ENCODE data around the gene CAPN9.
"Not testable (repeated sequence)": the region's sequence is repeated elsewhere in the genome, so short reads cannot be mapped to it uniquely, and the experiment has no call there.

Gene CAPN9

DNA sequence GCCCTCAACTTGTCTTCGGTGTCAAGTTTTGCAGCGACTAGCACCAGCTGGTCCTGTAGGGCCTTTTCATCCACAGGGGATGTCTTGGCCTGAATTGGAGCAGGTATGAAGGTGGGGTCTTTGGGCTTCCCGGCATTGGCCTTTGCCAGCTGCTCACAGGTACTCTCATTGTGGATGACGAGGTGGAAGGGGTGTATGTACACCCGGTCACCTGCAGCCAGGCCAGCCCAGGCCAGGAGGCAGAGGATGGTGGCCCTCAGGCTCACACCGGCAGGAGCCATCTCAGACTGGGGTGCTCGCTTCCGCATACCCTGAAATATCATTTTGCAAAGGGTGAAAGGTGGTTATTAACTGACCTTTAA lies 36.7 kb upstream of the CAPN9 start:
- DNase-seq, result no peak

DNA sequence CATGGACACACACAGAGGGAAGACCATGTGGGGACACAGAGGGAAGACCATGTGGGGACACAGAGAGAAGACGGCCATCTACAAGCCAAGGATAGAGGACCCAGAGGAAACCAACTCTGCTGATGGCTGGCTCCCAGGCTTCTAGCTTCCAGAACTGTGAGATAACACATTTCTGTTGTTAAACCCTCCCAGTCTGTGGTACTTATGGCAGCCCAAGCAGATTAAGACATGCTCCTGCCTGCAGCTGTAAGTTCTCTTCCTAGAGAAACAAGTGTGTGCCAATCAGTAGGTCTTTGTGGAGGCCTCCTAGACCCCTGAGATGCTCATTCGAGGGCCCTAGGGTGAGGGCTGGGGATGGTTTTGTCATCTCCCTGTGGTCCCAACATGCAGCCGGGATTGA lies 35.9 kb upstream of the CAPN9 start:
- no peak for DNase-seq

DNA sequence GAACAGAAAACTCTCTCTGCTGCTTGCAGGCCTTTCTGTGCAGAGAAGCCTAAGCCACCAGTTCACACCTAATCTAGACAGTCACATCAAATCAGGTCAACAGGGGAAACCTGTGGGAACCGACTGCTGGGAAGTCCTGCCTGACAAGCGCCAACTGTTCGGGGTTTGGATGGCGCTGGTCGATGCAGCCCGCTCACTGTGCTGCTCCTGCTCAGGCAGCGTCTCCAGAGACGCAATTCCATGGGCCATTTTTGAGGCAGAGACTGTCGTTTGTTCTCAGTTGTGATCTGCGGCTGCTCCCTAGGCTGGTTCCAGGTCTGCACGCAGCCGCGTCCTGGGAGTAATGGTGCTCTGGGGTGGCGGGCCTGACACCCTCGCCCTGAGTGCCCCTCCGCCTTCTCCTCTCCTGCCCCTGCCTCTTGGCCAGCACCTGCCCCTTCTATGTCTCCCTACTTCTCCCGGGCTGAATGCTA lies 34.7 kb upstream of the CAPN9 start:
- no peak for DNase-seq

DNA sequence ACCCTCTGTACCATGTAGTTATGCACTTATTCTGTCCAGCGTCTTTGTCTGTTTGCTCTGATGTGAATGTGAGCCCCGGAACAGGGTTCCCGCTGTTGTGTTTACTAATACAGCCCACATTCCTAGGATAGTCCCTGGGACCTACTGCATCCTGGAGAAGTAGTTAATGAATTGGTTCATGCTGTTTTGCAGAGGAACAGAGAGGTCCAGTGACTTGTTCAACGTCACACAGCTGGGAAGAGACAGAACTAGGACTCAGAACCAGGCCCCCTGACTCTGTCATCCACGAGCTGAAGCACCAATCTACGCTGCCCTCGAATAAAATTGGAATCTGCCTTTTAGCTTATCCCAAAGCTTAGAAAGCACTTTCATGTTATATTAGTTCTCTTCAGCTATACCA lies 34.0 kb upstream of the CAPN9 start:
- no peak for DNase-seq

GRCh38 chr1:230713547-230713914 lies 33.7 kb upstream of the CAPN9 start:
- DNase-seq, result no peak

DNA sequence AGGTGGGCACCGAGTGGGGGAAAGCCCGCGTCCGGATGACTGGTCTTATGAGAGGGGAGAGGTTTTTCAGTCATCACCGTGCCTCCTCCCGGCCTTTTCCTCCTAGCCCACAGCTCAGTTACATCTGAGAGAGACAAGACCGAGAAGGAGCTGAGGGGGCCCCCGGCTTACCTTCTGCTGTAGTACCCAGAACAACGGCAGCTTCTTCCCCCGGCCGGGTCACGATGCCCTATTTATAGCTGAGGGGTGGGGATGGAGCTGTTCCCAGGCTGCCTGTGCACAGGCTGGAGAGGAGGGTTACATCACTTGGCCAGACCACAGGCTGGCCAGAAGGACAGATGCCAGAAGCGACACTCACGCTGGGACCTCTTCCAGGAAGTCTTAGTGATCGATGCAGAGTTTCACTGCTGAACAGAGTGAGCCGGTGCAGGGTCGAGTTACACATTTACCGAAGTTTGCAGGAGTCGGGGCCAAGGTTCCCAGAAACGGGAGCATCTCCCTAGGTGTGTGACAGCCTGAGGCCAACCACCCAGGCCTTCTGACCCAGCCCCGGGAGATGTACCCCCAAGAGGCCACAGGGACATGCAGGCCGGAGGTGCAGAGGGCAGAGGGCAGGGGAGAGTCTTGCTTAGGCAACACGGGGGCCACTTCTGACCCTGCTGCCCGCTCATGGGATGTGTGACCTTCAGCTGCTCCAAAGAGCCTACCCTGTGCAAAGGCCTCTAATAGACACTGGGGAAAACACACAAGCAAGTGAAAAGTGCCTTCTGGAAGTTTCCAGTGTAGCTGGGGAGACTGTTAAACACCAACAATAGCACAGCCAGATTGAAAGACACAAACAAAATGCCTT lies 33.0 kb upstream of the CAPN9 start, which contains the start of gene AGT:
AGT (minus strand) TSS at position 208 of the 850 bp plus-strand sequence. CDS start 3,299 bp downstream, outside the sequence.
- DNase-seq, result no peak

GRCh38 chr1:230715510-230715909 lies 31.7 kb upstream of the CAPN9 start:
- DNase-seq, result no peak

- not testable (repeated sequence) for DNase-seq
Measured at GRCh38 chr1:230716453-230716852, 30.7 kb upstream of the CAPN9 start.

- no peak for DNase-seq
Measured at GRCh38 chr1:230717251-230717650, 29.9 kb upstream of the CAPN9 start.

- not testable (repeated sequence) for DNase-seq
Measured at GRCh38 chr1:230721849-230722522, 25.2 kb upstream of the CAPN9 start.

DNA sequence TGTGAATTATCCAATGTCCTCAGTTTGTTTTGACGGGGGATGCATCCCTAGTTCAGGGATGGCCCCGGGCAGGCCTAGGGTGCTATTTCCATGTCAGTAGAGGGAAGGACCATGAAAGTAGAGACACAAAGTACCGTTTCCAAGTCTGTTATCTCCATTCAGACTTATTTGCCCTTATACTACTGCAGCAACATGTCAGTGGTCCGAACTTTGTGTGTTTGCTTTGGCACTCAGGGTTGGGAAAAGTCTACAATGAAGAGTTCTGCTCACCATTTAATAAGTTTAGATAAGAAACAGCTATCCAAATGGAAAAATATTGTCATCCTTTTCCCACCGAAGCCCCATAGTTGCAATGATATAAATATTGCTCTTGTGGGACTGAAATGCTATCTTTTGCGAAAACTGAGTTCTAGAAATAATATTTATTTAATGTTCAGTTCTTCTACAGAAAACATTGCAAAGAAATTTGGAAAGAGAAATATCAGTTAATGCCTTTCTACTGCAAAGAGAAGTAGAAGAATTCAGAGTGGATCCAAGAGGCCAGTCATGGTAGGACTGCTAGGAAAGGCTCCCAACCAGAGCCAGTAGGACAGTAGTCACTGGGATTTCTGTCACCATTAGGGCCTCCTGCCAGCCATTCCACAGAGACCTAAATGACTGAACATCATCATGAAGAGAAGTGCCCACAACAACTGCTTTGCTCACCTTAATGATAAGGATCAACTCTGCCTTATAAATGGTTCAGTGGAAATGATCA lies 21.8 kb upstream of the CAPN9 start:
- no peak for DNase-seq

DNA sequence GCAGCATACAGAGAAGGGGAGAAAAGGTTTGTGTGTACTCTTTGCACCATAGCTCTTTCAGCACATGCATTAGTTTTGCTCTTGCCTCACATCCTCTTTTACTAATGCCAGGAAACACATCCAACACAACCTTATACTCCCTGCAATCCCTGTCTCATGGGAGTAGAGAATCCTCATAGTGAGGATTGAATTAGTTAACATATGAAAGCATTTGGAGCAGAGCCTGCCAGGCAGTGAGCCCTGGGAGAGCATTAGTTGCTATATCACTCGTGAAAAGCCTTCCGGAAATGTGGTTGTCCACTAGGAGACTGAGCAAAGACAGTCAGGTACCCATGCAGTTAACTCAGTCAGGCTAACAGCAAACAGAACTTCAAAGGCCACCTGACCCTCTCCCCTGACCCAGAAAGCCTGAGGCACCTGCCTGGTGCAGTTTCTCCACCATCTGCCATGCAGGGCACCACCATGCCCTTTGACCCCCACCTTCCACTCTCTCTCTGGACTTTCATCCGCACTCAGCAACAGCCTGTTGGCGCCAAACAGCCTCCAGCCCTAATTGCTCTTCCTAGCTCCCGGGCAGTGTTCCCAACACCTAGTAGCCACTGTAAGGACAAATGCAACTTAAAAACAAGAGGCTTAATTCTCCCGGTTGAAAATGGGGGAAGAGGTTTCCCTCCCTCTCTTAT lies 18.3 kb upstream of the CAPN9 start:
- DNase-seq, result no peak

- no peak for DNase-seq
Measured at GRCh38 chr1:230730977-230731376, 16.2 kb upstream of the CAPN9 start.

- no peak for DNase-seq
Measured at GRCh38 chr1:230735447-230735846, 11.7 kb upstream of the CAPN9 start.

- DNase-seq, result no peak
Measured at GRCh38 chr1:230737622-230738262, 9.4 kb upstream of the CAPN9 start.

GRCh38 chr1:230739564-230740290 lies 7.5 kb upstream of the CAPN9 start:
- DNase-seq, result no peak

- no peak for DNase-seq
Measured at GRCh38 chr1:230743899-230744298, 3.3 kb upstream of the CAPN9 start.

GRCh38 chr1:230744382-230744781 lies 2.8 kb upstream of the CAPN9 start:
- no peak for DNase-seq

DNA sequence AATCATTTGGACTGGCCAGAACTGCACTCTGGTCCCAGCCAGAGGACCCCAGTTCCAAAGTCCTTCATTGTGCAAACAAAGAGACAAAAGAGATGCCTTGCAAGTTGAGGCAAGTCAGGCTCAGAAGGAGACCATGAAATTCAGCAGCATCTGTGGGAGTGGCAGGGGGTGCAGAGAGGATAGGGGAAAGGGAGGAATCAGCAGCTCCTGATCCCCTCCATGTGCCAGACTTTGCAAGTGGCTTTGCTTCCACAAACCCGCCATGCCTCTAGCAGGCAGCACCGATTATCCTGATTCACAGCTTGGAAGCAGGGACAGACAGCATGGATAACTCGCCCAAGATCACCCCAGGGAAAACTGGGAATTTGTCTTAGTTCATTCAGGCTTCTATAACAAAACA lies 2.1 kb upstream of the CAPN9 start:
- DNase-seq, result no peak

DNA sequence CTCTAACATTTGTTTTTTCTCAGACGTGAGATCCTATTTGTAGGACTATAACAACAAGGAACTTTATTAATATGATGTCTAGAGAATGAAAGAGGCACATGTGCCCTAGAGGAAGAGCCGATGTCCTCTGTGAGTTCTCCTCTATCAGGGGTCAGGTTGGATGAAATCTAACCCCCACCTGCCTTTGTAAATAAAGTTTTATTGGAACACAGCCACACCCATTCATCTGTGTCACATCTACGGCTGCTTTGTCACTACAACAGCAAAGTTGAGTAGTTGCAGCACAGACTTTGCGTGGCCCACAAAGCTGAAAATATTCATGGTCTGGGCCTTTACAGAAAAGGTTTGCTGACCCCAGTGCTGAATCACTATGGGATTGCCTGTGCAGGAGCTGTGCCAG lies 571 bp upstream of the CAPN9 start:
- DNase-seq, result no peak

DNA sequence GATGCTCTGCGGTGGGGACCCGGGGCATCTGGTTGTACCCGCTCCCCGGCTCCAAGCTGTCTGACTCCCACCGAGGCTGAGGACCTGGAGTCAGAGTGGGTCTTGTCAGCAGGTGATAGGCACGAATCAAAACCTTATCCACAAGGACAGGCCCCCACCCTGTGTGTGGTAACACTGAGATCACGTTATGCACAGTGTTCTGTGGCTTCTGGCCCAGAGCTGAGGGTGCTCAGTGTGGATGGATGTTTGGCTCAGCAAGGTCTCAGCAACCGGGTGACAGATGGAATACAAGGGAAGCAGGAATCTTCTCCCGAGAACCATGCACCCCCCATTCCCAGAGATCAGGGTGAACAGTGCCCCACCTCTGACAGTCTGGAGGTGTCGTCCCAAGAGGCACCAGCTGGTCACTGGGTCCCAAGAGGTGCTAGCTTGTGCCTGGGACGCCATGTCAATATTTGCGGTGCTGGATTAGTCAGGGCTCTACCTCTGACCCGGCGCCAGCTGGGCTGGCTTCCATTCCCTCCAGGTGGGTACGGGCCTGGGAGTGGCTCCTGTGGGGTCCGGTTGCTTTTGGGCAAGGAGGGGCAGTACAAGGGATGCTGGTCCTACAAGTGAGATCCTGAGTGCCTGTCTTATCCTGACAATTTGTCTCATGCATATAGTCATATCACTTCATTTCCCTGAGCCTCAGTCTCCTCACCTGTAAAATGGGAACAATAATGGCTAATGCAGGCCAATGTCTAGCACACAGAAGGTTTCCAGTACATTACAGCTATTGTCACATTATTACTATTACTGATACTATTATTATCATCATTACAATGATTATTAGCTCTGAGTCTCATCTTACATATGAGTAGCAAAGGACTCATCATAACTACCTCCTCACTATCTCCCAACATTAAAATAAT lies 957 bp downstream of the CAPN9 start:
- DNase-seq, result no peak
